ENCODE measurements around the gene PHYKPL.

PHYKPL gene

GRCh38 chr5:178245389-178245788 is 12.8 kb upstream of the PHYKPL start:
- DNase-seq, result no peak
- no peak overlapping the region for H3K4me3 ChIP-seq (ENCODE audit: low read depth, low read length)
- H3K27ac ChIP-seq, result no peak overlapping the region
- no peaks in the 10 kb centered on the region for H3K9me3 ChIP-seq (ENCODE audit: severe bottlenecking)
- no peak for TF ChIP-seq CTCF (IDR thresholded peaks at IDR 0.05; ENCODE audit: low read depth, low read length)
- H3K36me3 ChIP-seq, result no peaks in the 10 kb centered on the region
- H3K27me3 ChIP-seq (ENCODE audit: insufficient read depth, low read depth, severe bottlenecking), result no peaks in the 10 kb centered on the region

GRCh38 chr5:178244576-178244975 is 12.0 kb upstream of the PHYKPL start:
- no peaks in the 10 kb centered on the region for H3K27me3 ChIP-seq (ENCODE audit: insufficient read depth, low read depth, severe bottlenecking)
- no peak overlapping the region for H3K27ac ChIP-seq
- DNase-seq, result no peak
- TF ChIP-seq CTCF (IDR thresholded peaks at IDR 0.05; ENCODE audit: low read depth, low read length), result no peak
- H3K9me3 ChIP-seq (ENCODE audit: severe bottlenecking), result no peaks in the 10 kb centered on the region
- H3K4me3 ChIP-seq (ENCODE audit: low read depth, low read length), result no peak overlapping the region
- H3K36me3 ChIP-seq, result no peaks in the 10 kb centered on the region

- H3K27ac ChIP-seq, result no peak overlapping the region
- H3K9me3 ChIP-seq (ENCODE audit: severe bottlenecking), result no peaks in the 10 kb centered on the region
- H3K36me3 ChIP-seq, result no peaks in the 10 kb centered on the region
- TF ChIP-seq CTCF (IDR thresholded peaks at IDR 0.05; ENCODE audit: low read depth, low read length), result no peak
- H3K4me3 ChIP-seq (ENCODE audit: low read depth, low read length), result no peak overlapping the region
- H3K27me3 ChIP-seq (ENCODE audit: insufficient read depth, low read depth, severe bottlenecking), result no peaks in the 10 kb centered on the region
- DNase-seq, result no peak
Observed at GRCh38 chr5:178242416-178242815, 9.8 kb upstream of the PHYKPL start.

- no peaks in the 10 kb centered on the region for H3K9me3 ChIP-seq (ENCODE audit: severe bottlenecking)
- H3K27me3 ChIP-seq (ENCODE audit: insufficient read depth, low read depth, severe bottlenecking), result no peaks in the 10 kb centered on the region
- no peak overlapping the region for H3K4me3 ChIP-seq (ENCODE audit: low read depth, low read length)
- H3K27ac ChIP-seq, result no peak overlapping the region
- TF ChIP-seq CTCF (IDR thresholded peaks at IDR 0.05; ENCODE audit: low read depth, low read length), result no peak
- H3K36me3 ChIP-seq, result no peaks in the 10 kb centered on the region
- DNase-seq, result no peak
Observed at GRCh38 chr5:178241688-178242231, 9.2 kb upstream of the PHYKPL start.

- Histone ChIP-seq H3K9me3 (ENCODE audit: severe bottlenecking) (no peaks in the 10 kb centered on the region), H3K36me3 (no peaks in the 10 kb centered on the region), H3K4me3 (ENCODE audit: low read depth, low read length) (no peak overlapping the region), H3K27ac (no peak overlapping the region), H3K27me3 (ENCODE audit: insufficient read depth, low read depth, severe bottlenecking) (no peaks in the 10 kb centered on the region)
- no peak for DNase-seq
- TF ChIP-seq CTCF (IDR thresholded peaks at IDR 0.05; ENCODE audit: low read depth, low read length), result no peak
Observed at GRCh38 chr5:178241231-178241663, 8.6 kb upstream of the PHYKPL start.

- Histone ChIP-seq H3K36me3 (no peaks in the 10 kb centered on the region), H3K4me3 (ENCODE audit: low read depth, low read length) (no peak overlapping the region), H3K27me3 (ENCODE audit: insufficient read depth, low read depth, severe bottlenecking) (no peaks in the 10 kb centered on the region), H3K9me3 (ENCODE audit: severe bottlenecking) (no peaks in the 10 kb centered on the region), H3K27ac (no peak overlapping the region)
- TF ChIP-seq CTCF (IDR thresholded peaks at IDR 0.05; ENCODE audit: low read depth, low read length), result no peak
- DNase-seq, result no peak
Observed at GRCh38 chr5:178240766-178241165, 8.2 kb upstream of the PHYKPL start.

Data from WERI-Rb-1 (cell line).